Vagina (tissue), 2 donors: Measurements from ENCODE around the gene MBD3L2. TPM values are rescaled to one million over a fixed set of nuclear protein-coding genes. Genes with fewer than 3 reads are reported as not detected.

ENCODE experiments used
- DNase-seq, 2 donors: peaks; one replicate each; pipeline ENCODE4 v3.0.0-alpha.2; 2017; ENCODE audit errors: extremely low spot score in 2 of 2
- H3K27ac ChIP-seq: fragments of 200-600 bp; sonication (generic); one replicate; pipeline ENCODE4 v1.5.1; 2019
- H3K27me3 ChIP-seq: fragments of 200-600 bp; sonication (generic); one replicate; pipeline ENCODE4 v1.5.1; 2019
- H3K36me3 ChIP-seq, 2 donors: fragments of 200-600 bp; sonication (generic); one replicate each; pipeline ENCODE4 v1.5.1; 2017 to 2019
- H3K4me1 ChIP-seq: fragments of 200-600 bp; sonication (generic); one replicate; pipeline ENCODE4 v1.5.1; 2019
- H3K4me3 ChIP-seq, 2 donors: fragments of 200-600 bp; sonication (generic); 1 replicate in 1 of 2; 2 replicates in 1 of 2; pipeline ENCODE4 v1.5.1; 2016 to 2019
- H3K9me3 ChIP-seq: fragments of 200-600 bp; sonication (generic); one replicate; pipeline ENCODE4 v1.5.1; 2019
- CTCF ChIP-seq, 3 experiments: fragments of 450-650 bp in 2 of 3; fragments of 200-600 bp in 1 of 3; sonication (generic) in 1 of 3; IDR thresholded peaks; one replicate each; pipeline ENCODE4 v1.5.1; 2017 to 2019; ENCODE audit warnings: antibody characterized with exemption in 3 of 3, mild to moderate bottlenecking in 2 of 3, moderate library complexity in 2 of 3
- POLR2A ChIP-seq, 2 donors: fragments of 450-650 bp; IDR thresholded peaks; one replicate each; pipeline ENCODE4 v1.6.1; 2017; ENCODE audit warnings: antibody characterized with exemption in 2 of 2, mild to moderate bottlenecking in 2 of 2, moderate library complexity in 2 of 2
- POLR2AphosphoS5 ChIP-seq, 2 donors: sonication (generic); formaldehyde crosslinking; IDR thresholded peaks; one replicate each; pipeline ENCODE4 v1.9.0; 2017; ENCODE audit warnings: antibody characterized with exemption in 2 of 2, mild to moderate bottlenecking in 2 of 2, low read depth in 1 of 2; ENCODE audit not compliant: insufficient read depth in 1 of 2
- intact Hi-C: fragments of 100-400 bp; cut with DNase I; formaldehyde crosslinking; loops from one replicate; pipeline ENCODE4 v1.15.1; 2023
- total RNA-seq: library from RNA; depleted of rRNA; stranded (reverse); fragments of >200 nt; gene quantifications from one replicate; pipeline ENCODE4 v1.2.3, GENCODE V29; 2016

The MBD3L2 gene
- total RNA-seq, 1 donor from 2014 or later = not detected

GRCh38 chr19:7083076-7083956 is 34.2 kb downstream of the MBD3L2 start:
- intact Hi-C loops = no loop called here
- H3K27ac ChIP-seq = no peak overlapping the region
- H3K4me3 ChIP-seq = peak overlapping the region in 1 of 2 donors; percentile 12
- H3K27me3 ChIP-seq = no peaks in the 10 kb centered on the region
- peaks cover 39 to 71% of the 10 kb centered on the region in 2 donors for H3K36me3 ChIP-seq
- H3K9me3 ChIP-seq = peaks cover 87% of the 10 kb centered on the region
- TF ChIP-seq CTCF (IDR thresholded peaks at IDR 0.05) (no peak), POLR2AphosphoS5 (IDR thresholded peaks at IDR 0.05; ENCODE audit: insufficient read depth in 1 of 2, low read depth in 1 of 2) (no peak), POLR2A (IDR thresholded peaks at IDR 0.05) (no peak)
- no peak for DNase-seq
- no peaks in the 10 kb centered on the region for H3K4me1 ChIP-seq

GRCh38 chr19:7088999-7089398 is 39.9 kb downstream of the MBD3L2 start:
- Histone ChIP-seq H3K4me1 (no peaks in the 10 kb centered on the region), H3K27me3 (no peaks in the 10 kb centered on the region), H3K9me3 (peaks cover 43% of the 10 kb centered on the region), H3K36me3 (peaks cover 0 to 14% of the 10 kb centered on the region in 2 donors), H3K27ac (no peak overlapping the region), H3K4me3 (no peak overlapping the region)
- intact Hi-C loops = no loop called here
- no peak for DNase-seq
- TF ChIP-seq POLR2AphosphoS5 (IDR thresholded peaks at IDR 0.05; ENCODE audit: insufficient read depth in 1 of 2, low read depth in 1 of 2) (no peak), CTCF (IDR thresholded peaks at IDR 0.05) (no peak), POLR2A (IDR thresholded peaks at IDR 0.05) (no peak)

GRCh38 chr19:7098096-7098495 is 49.0 kb downstream of the MBD3L2 start:
- Histone ChIP-seq H3K36me3 (no peaks in the 10 kb centered on the region), H3K27ac (peak overlapping the region; percentile 96), H3K27me3 (no peaks in the 10 kb centered on the region), H3K9me3 (no peaks in the 10 kb centered on the region), H3K4me3 (peak overlapping the region; percentile 64 to 68), H3K4me1 (no peaks in the 10 kb centered on the region)
- intact Hi-C loops = loop anchor here (10.0 kb wide), 1 partner anchor 587 kb away; the partner anchor contains the start of gene TRAPPC5
- TF ChIP-seq CTCF (IDR thresholded peaks at IDR 0.05) = no peak
- TF ChIP-seq POLR2AphosphoS5 (IDR thresholded peaks at IDR 0.05; ENCODE audit: insufficient read depth in 1 of 2, low read depth in 1 of 2) = no peak
- TF ChIP-seq POLR2A (IDR thresholded peaks at IDR 0.05) = no peak
- no peak for DNase-seq

GRCh38 chr19:7098701-7099596 is 49.8 kb downstream of the MBD3L2 start:
- intact Hi-C loops = loop anchor here (10.0 kb wide), 1 partner anchor 586 kb away; the partner anchor contains the start of gene TRAPPC5
- H3K27me3 ChIP-seq = no peaks in the 10 kb centered on the region
- peak in 1 of 2 donors; percentile 91 for DNase-seq
- peak overlapping the region; percentile 96 for H3K27ac ChIP-seq
- TF ChIP-seq POLR2AphosphoS5 (IDR thresholded peaks at IDR 0.05; ENCODE audit: insufficient read depth in 1 of 2, low read depth in 1 of 2) (peak; percentile 74 to 75), CTCF (IDR thresholded peaks at IDR 0.05) (no peak)
- H3K36me3 ChIP-seq = no peaks in the 10 kb centered on the region
- peak overlapping the region; percentile 64 to 68 for H3K4me3 ChIP-seq
- H3K4me1 ChIP-seq = no peaks in the 10 kb centered on the region
- H3K9me3 ChIP-seq = no peaks in the 10 kb centered on the region
